Left lung (tissue), 10 donors: ENCODE data around the gene LYVE1. TPM values are rescaled to one million over a fixed set of nuclear protein-coding genes. Genes with fewer than 3 reads are reported as not detected.

Experiments used
- ATAC-seq: fragments of 200-7000 bp; cut with Tn5 transposase; one replicate; pipeline ENCODE4 v1.9.1; 2020; ENCODE audit warnings: moderate library complexity
- DNase-seq, 4 donors: peaks; one replicate each; pipeline ENCODE4 v3.0.0-alpha.2; 2013 to 2020
- H3K27ac ChIP-seq, 2 donors: fragments of 200-600 bp; sonication (generic) in 1 of 2; one replicate each; pipeline versions ENCODE4 v1.5.0 to v1.8.0; 2020 to 2021
- H3K27me3 ChIP-seq, 2 donors: fragments of 200-600 bp; sonication (generic) in 1 of 2; one replicate each; pipeline versions ENCODE4 v1.5.0 to v1.8.0; 2020 to 2021
- H3K36me3 ChIP-seq, 2 donors: fragments of 200-600 bp; sonication (generic) in 1 of 2; one replicate each; pipeline versions ENCODE4 v1.5.0 to v1.8.0; 2020 to 2021
- H3K4me1 ChIP-seq, 2 donors: fragments of 200-600 bp; one replicate each; pipeline ENCODE4 v1.8.0; 2021
- H3K4me3 ChIP-seq, 2 donors: fragments of 200-600 bp; sonication (generic) in 1 of 2; one replicate each; pipeline versions ENCODE4 v1.5.0 to v1.8.0; 2020 to 2021; ENCODE audit warnings: mild to moderate bottlenecking in 1 of 2
- H3K9me3 ChIP-seq, 2 donors: fragments of 200-600 bp; sonication (generic) in 1 of 2; one replicate each; pipeline versions ENCODE4 v1.5.0 to v1.8.0; 2020 to 2021
- CTCF ChIP-seq, 2 donors: fragments of 200-600 bp; sonication (generic) in 1 of 2; IDR thresholded peaks; one replicate each; pipeline versions ENCODE4 v1.5.0 to v1.8.0; 2021; ENCODE audit warnings: antibody characterized with exemption in 2 of 2
- intact Hi-C, 2 donors: fragments of 100-400 bp; cut with DNase I; formaldehyde crosslinking; loops; one replicate each; pipeline versions ENCODE4 v1.11.2 to v1.14.2; 2022
- polyA plus RNA-seq, 6 donors: library from polyadenylated mRNA; unstranded; fragments of 120-200 nt; gene quantifications; one replicate each; pipeline ENCODE4 v1.2.1, GENCODE V29; 2013; ENCODE audit not compliant: insufficient read length in 6 of 6
- total RNA-seq, 2 donors: library from RNA; stranded (reverse); fragmentation: NEBNext Ultra II Directional; extraction: Animal tissue kit (Norgen Biotek cat#: 25700); gene quantifications; one replicate each; pipeline ENCODE4 v1.2.1, GENCODE V29; 2021
- donor health status: DM: no; HTN: yes; CAD: no.
- donor health status: DM: no; HTN: no; CAD: no.

LYVE1 gene
- total and polyA plus RNA-seq, 8 donors: 40.5 to 219 (median 166) TPM

GRCh38 chr11:10604340-10604748 is 35.9 kb upstream of the LYVE1 start:
- Histone ChIP-seq H3K27me3 (no peaks in the 10 kb centered on the region), H3K9me3 (no peaks in the 10 kb centered on the region), H3K4me1 (peaks cover 17 to 99% of the 10 kb centered on the region in 2 donors), H3K27ac (peak overlapping the region in 1 of 2 donors; percentile 95), H3K36me3 (no peaks in the 10 kb centered on the region), H3K4me3 (no peak overlapping the region)
- no peak for TF ChIP-seq CTCF (IDR thresholded peaks at IDR 0.05)
- intact Hi-C loops: no loop called here
- peak in 1 of 4 donors; percentile 82 for DNase-seq
- no peak for ATAC-seq

GRCh38 chr11:10603721-10604297 is 35.3 kb upstream of the LYVE1 start:
- DNase-seq (no peak), ATAC-seq (no peak)
- H3K4me1 ChIP-seq: peaks cover 17 to 98% of the 10 kb centered on the region in 2 donors
- no peak overlapping the region for H3K4me3 ChIP-seq
- H3K27me3 ChIP-seq: no peaks in the 10 kb centered on the region
- no peak for TF ChIP-seq CTCF (IDR thresholded peaks at IDR 0.05)
- no peaks in the 10 kb centered on the region for H3K9me3 ChIP-seq
- intact Hi-C loops: no loop called here
- H3K36me3 ChIP-seq: no peaks in the 10 kb centered on the region
- H3K27ac ChIP-seq: peak overlapping the region in 1 of 2 donors; percentile 95

GRCh38 chr11:10602945-10603344 is 34.5 kb upstream of the LYVE1 start:
- Histone ChIP-seq H3K27ac (peak overlapping the region in 1 of 2 donors; percentile 95), H3K36me3 (no peaks in the 10 kb centered on the region), H3K4me1 (peaks cover 19 to 98% of the 10 kb centered on the region in 2 donors), H3K9me3 (no peaks in the 10 kb centered on the region), H3K4me3 (no peak overlapping the region), H3K27me3 (no peaks in the 10 kb centered on the region)
- no peak for TF ChIP-seq CTCF (IDR thresholded peaks at IDR 0.05)
- no peak for ATAC-seq
- DNase-seq: no peak
- intact Hi-C loops: no loop called here

- H3K36me3 ChIP-seq: no peaks in the 10 kb centered on the region
- ATAC-seq: no peak
- intact Hi-C loops: no loop called here
- peaks cover 22 to 98% of the 10 kb centered on the region in 2 donors for H3K4me1 ChIP-seq
- no peaks in the 10 kb centered on the region for H3K27me3 ChIP-seq
- DNase-seq: no peak
- H3K4me3 ChIP-seq: no peak overlapping the region
- no peaks in the 10 kb centered on the region for H3K9me3 ChIP-seq
- no peak for TF ChIP-seq CTCF (IDR thresholded peaks at IDR 0.05)
- peak overlapping the region in 1 of 2 donors; percentile 95 for H3K27ac ChIP-seq
These were observed 33.9 kb upstream of the LYVE1 start for GRCh38 chr11:10602366-10602765.

GRCh38 chr11:10601837-10602236 is 33.4 kb upstream of the LYVE1 start:
- TF ChIP-seq CTCF (IDR thresholded peaks at IDR 0.05): no peak
- Histone ChIP-seq H3K9me3 (no peaks in the 10 kb centered on the region), H3K4me3 (no peak overlapping the region), H3K27me3 (no peaks in the 10 kb centered on the region), H3K4me1 (peaks cover 17 to 98% of the 10 kb centered on the region in 2 donors), H3K36me3 (no peaks in the 10 kb centered on the region), H3K27ac (peak overlapping the region; percentile 5 to 95)
- peak in 2 of 4 donors; percentile 65 to 83 for DNase-seq
- peak; percentile 20 for ATAC-seq
- intact Hi-C loops: no loop called here
